Measurements from ENCODE around the gene PAX7.

DNA sequence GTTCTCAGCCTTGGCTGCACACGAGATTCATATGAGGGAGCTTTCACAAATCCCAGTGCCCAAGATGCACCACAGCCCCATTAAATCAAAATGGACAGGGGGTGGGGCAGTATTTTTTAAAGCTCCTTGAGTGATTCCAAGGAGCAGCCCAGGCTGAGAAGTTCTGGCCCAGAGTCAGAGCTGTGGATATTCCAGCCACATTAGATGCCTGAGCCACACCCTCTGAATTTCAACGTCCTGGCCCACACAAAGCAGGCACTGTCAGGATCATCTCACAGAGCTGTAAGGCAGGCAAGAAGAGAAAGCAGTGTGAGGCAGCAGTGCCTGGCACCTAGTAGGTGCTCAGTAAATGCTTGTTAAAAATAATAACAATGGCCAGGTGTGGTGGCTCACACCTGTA, 37.4 kb downstream of the PAX7 start:
- TF ChIP-seq POLR2AphosphoS5 (IDR thresholded peaks at IDR 0.05) = no peak
- TF ChIP-seq, protein P1, sequence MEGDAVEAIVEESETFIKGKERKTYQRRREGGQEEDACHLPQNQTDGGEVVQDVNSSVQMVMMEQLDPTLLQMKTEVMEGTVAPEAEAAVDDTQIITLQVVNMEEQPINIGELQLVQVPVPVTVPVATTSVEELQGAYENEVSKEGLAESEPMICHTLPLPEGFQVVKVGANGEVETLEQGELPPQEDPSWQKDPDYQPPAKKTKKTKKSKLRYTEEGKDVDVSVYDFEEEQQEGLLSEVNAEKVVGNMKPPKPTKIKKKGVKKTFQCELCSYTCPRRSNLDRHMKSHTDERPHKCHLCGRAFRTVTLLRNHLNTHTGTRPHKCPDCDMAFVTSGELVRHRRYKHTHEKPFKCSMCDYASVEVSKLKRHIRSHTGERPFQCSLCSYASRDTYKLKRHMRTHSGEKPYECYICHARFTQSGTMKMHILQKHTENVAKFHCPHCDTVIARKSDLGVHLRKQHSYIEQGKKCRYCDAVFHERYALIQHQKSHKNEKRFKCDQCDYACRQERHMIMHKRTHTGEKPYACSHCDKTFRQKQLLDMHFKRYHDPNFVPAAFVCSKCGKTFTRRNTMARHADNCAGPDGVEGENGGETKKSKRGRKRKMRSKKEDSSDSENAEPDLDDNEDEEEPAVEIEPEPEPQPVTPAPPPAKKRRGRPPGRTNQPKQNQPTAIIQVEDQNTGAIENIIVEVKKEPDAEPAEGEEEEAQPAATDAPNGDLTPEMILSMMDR (IDR thresholded peaks at IDR 0.05) = no peak
- TF ChIP-seq POLR2A (IDR thresholded peaks at IDR 0.05; ENCODE audit: low read depth) = no peak
- no peak for TF ChIP-seq EP300 (IDR thresholded peaks at IDR 0.05)
